Effector CD8-positive, alpha-beta T cell (primary cell): ENCODE results near the gene SLX9.

Experiments used
- DNase-seq: peaks from one replicate; lab custom pipeline; 2025; lab: John Stamatoyannopoulos, UW

SLX9 gene

DNA sequence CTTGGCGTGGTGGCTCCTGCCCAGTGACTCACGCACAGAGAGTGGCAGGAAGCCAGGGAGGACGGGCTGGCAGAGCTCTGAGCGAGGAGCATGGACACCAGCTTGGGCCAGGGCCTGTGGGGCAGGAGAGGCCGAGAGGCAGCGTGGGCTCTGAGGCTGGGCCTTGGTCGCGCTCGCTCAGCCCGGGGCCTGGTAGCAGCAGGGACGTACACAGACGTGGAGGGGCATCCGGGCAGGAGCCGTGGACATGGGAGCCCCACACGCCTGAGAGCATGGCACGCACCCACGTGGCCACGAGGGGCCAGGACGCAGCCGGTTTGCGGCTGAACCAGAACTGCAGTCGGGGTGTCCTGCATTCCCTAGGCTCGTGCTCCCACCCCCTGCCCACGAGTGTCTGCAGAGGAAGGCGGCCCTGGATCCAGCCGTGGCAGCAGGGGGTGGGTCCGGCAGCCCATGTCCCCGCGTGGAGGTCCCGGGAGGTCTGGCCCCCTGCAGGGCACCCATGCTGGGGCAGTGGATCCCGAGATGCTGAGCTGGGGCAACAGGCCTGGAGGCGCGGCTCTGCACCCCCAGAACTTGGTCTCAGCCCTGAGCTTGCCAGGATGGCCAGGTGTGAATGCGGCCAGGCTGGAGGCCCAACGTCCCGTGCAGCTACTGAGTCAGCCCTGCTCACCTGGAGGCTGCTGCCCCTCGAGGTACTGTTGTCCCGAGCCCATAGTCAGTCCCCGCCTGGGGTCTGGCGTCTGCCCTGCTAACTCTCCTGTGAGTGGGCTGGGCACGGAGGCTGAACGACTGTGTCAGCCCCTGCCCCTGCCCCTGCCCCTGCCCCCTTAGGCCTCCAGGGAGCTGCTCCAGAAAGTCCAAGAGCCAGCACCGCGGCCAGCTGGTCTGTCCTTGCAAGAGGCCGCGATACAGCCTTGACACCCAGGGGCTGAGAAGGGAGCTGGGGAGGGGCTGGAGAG is 61.6 kb downstream of the SLX9 start:
- no peak for DNase-seq

DNA sequence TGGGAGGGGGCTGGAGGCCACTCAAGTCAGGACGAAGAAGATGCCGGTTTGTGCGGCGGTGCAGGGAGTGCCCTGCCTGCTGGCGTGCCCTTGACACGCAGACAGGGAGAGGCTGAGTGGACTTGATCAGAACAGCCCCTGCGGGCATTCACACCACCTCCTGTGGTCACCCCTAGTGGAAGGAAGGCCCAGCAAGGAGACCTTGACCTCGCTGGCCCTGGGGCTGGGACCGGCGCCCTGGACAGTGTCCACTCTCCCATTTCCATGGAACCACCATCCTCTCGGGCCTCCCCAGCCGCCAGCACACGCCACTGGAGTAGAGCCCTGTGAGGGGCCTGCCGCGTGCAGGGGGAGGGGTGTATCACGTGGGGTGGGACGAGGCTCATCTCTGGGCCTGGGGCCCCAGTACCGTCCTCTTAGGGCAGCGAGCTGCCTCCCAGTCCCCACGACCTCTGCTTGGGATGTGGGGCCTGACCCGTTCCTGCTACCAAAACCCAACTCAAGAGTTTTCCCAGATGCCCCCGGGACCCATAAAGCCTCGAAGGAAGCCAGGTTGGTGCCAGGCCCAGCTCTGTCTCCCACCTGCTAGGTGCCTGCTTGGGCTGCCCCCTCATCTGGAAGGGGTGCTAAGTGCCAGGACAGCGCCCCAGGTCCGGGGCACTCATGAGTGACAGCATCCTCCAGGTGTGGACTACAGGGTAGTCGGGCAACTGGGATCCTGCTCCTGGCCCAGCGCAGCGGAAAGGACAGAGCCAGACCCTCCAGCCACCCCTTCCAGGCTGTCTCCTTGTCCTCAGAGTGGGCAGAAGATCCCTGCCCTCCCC is 62.8 kb downstream of the SLX9 start:
- DNase-seq: no peak

DNA sequence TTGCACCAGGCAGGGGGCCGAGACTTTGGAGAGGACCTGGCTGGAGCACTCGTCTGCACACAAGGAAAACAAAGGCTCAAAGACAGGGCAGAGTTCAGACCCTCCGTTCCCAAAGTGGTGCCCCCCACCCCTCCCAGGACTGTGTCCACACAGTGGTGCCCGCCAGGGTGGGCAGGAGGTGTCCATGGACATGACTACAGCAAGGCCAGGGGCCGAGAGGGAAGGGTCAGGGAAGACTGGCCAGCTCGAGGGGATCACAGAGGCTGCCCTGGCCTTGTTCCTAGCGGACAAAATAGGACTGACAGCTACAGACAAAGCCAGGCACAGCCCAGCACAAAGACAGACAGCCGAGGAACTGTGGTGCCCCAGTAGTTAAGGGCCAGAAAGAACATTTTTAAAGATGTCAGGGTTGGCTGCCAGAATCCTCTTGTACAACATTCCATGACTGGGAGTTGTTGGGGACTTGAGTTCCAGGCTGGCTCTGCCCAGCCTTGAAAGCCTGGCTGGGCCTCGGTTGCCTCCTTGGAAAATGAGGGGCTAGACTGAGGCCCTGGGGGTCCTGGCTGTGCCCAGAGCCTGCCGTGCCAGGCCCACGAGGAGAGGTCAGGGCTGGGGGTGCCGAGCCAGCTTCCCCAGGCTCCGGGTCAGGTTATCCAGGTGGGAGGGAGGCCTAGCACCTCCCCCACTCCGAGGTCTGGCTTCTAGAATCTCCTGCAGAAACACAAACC is 63.7 kb downstream of the SLX9 start:
- no peak for DNase-seq

DNA sequence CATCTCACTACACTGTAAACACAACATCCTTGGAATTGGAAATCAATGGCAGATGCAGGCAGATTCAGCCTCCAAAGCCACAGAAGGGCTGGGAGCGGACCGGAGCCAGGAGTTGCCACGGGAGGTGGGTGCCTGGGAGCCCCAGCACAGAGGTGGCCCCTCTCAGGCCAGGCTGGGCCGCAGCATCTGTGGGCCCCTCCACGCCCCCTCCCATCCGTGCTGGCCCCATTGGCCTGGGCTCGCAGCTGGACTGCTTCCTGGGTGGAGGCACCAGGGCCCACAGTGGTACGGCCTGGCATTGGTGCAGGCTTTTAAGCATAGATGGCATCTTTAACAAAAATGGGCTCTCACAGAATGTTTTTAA is 64.2 kb downstream of the SLX9 start:
- DNase-seq: no peak

DNA sequence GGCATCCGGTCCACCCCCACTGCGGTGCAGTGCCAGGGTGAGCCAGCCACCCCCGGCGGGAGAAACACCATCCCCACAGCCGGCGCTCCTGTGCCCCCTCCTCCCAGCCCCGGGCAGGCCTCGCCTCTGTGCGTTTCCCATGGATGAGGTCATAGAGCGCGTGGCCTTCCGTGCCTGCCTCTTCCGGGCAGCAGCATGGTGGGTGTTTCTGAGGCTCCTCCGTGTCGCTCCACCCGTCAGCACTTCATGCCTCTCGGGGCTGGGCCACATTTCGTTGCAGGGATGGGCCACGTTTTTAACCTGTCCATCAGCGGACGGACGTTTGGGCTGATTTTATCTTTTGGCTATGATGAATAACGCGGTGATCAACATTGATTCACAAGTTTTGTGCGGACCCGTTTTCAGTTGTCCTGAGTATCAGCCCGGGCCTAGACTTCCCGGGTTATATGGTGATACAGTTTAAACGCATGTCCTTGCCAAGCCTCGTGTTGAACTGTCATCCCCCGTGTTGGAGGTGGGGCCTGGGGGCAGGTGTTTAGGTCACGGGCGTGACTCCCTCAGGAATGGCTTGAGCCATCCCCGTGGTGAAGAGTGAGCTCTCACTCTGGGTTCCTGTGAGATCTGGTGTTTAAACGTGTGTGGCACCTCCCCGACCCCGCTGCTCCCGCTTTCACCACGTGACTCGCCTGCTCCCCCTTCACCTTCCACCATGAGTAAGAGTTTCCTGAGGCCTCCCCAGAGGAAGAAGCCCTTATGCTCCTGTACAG is 64.8 kb downstream of the SLX9 start:
- no peak for DNase-seq

DNA sequence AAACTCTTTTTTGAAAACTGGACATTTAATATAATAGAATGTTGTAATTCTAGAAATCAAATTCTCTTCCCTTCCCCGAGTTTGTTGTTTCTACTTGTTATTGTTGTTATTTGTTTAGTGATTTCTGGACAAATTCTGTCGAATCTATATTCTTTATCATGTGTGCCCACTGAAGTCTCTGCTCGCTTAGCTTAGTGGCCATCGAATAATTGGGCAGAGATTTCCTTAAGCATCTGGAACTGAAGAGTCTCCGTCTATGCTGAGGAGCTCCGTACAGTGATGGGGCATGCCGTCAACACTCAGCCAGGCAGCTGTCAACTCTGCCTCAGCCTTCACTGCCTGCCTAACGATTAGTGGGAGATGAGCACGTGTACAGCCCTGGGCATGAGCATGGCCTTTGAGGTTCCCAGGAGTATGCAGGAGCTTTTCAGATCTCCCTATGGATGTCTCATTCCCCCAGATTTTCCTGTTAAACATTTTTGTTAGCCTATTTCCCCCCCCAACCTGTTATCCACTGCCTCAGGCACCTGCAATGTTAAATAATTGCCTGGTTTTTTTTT is 66.8 kb downstream of the SLX9 start:
- DNase-seq: no peak

DNA sequence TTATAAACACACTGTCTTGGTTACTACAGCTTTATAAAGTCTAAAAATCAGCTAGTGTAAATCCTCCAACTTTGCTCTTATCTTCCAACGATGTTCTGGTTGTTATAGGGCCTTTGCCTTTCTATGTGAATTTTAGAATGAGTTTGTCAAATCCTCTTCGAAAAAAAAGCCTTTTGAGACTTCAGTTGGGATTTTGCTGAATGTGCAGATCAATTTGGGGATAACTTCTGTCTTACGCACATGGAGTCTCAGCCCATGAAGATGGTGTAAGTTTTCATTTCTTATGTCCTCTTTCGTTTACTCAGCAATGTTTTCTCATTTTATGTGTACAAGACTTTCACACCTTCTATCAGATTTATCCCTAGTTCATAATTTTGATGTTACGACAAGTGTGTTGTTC is 69.8 kb downstream of the SLX9 start:
- DNase-seq: no peak

DNA sequence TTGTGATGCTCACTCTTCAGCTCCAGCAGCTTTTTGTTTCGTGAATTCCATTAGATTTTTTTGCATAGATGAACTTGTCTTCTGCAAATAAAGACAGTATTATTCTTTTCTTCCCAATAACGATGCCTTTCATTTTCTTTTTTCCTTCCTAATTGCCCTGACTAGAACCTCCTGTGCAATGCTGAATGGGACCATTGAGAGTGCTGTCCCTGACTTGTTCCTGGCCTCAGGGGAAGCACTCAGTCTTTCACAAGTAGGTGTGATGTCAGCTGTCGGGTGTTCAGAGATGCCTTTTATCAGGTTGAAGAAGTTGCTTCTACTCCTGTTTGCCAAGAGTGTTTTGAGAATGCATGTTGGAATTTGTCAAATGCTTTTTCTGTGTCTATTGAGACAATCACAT is 70.3 kb downstream of the SLX9 start:
- DNase-seq: no peak

DNA sequence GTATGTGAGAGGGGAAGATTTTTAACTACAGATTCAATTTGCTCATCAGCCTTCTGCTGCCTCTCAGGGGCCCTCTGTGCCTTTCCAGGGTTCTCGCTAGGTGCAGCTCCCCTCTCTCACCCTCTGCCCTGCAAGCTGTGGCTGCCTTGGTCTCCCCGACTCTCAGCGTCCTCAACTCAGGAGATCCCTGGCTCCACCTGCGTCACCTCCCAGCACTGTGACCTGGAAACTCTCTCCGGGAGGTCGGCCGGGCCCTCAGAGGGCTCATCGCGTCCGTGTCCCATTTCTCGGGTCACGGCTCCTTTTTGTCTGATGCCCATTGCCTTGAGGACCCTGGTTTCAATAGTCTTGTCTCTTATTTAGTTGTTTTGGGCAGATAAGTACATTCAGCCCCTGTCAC is 71.0 kb downstream of the SLX9 start:
- no peak for DNase-seq

GRCh38 chr21:45011426-45011825 is 71.6 kb downstream of the SLX9 start:
- no peak for DNase-seq

GRCh38 chr21:45011911-45012661 is 72.3 kb downstream of the SLX9 start:
- DNase-seq: no peak

DNA sequence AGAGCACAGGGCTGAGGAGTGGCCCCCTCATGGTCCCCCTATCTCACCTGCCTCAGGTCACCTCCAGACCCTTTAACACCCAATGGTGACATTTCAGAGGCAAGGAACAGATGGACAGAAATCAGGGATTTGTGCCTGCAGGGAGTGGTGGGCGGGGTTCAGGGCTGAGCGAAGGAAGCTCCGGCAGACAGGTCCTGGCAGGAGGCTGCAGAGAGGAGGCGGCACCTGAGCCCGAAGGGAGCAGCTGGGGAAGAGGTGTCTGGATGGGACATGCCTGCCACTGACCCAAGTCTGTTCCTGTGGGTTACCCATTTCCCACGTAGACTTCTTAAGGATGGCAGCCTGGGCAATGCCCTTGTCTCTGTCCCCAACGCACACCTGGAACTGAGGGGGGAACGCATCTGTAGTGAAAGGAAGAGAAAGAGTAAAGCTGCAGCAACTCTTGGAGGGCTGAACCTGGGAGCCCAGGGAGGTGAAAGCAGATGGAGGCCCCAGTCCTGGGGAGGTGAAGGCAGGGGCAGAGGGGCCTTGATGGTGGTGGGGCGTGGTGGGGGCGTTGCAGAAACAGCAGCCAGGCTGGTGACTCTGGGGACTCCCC is 72.9 kb downstream of the SLX9 start:
- DNase-seq: no peak

- no peak for DNase-seq
These were observed 73.5 kb downstream of the SLX9 start for GRCh38 chr21:45013260-45013841.

GRCh38 chr21:45014747-45015468 is 75.1 kb downstream of the SLX9 start:
- DNase-seq: no peak

- DNase-seq: no peak
These were observed 75.6 kb downstream of the SLX9 start for GRCh38 chr21:45015469-45015860.

- DNase-seq: no peak
These were observed 76.2 kb downstream of the SLX9 start for GRCh38 chr21:45016031-45016405.

- DNase-seq: no peak
These were observed 76.7 kb downstream of the SLX9 start for GRCh38 chr21:45016406-45017038.
